Duodenal mucosa (tissue), 2 donors: ENCODE data around the gene ACD.

Experiments used
- H3K27ac ChIP-seq: one replicate; pipeline ENCODE4 v1.7.0; 2013; ENCODE audit warnings: low read depth, low read length
- H3K27me3 ChIP-seq, 2 donors: one replicate each; pipeline ENCODE4 v1.7.0; 2013; ENCODE audit warnings: low read length in 2 of 2, control low read depth in 1 of 2; ENCODE audit not compliant: insufficient read depth in 2 of 2, control insufficient read depth in 1 of 2
- H3K36me3 ChIP-seq, 2 donors: one replicate each; pipeline ENCODE4 v1.7.0; 2013; ENCODE audit warnings: low read length in 2 of 2, control low read depth in 1 of 2; ENCODE audit not compliant: insufficient read depth in 2 of 2, control insufficient read depth in 1 of 2
- H3K4me1 ChIP-seq, 2 donors: one replicate each; pipeline ENCODE4 v1.7.0; 2013; ENCODE audit warnings: low read length in 2 of 2, control low read depth in 1 of 2; ENCODE audit not compliant: insufficient read depth in 2 of 2, control insufficient read depth in 1 of 2
- H3K4me3 ChIP-seq, 2 donors: one replicate each; pipeline ENCODE4 v1.7.0; 2013; ENCODE audit warnings: low read length in 2 of 2, low read depth in 1 of 2
- H3K9ac ChIP-seq, 2 donors: one replicate each; pipeline ENCODE4 v1.7.0; 2013; ENCODE audit warnings: low read length in 2 of 2, low read depth in 1 of 2
- H3K9me3 ChIP-seq, 2 donors: one replicate each; pipeline ENCODE4 v1.7.0; 2013; ENCODE audit warnings: low read length in 2 of 2, control low read depth in 1 of 2; ENCODE audit not compliant: control insufficient read depth in 1 of 2

The ACD gene

GRCh38 chr16:67628216-67628615, 31.8 kb downstream of the ACD start:
- Histone ChIP-seq H3K27me3 (no peaks in the 10 kb centered on the region), H3K4me3 (no peak overlapping the region), H3K27ac (no peak overlapping the region), H3K4me1 (no peaks in the 10 kb centered on the region), H3K36me3 (peaks cover 24 to 81% of the 10 kb centered on the region in 2 donors), H3K9me3 (no peaks in the 10 kb centered on the region), H3K9ac (no peak overlapping the region)

GRCh38 chr16:67613808-67614207, 46.3 kb downstream of the ACD start:
- Histone ChIP-seq H3K27ac (no peak overlapping the region), H3K9me3 (no peaks in the 10 kb centered on the region), H3K4me3 (no peak overlapping the region), H3K4me1 (no peaks in the 10 kb centered on the region), H3K36me3 (peaks cover 10 to 52% of the 10 kb centered on the region in 2 donors), H3K27me3 (no peaks in the 10 kb centered on the region), H3K9ac (no peak overlapping the region)

GRCh38 chr16:67608364-67608763, 51.7 kb downstream of the ACD start:
- H3K9me3 ChIP-seq, result no peaks in the 10 kb centered on the region
- peaks cover 5 to 27% of the 10 kb centered on the region in 2 donors for H3K36me3 ChIP-seq
- H3K4me1 ChIP-seq, result no peaks in the 10 kb centered on the region

More at GRCh38 chr16:67608364-67608763, 51.7 kb downstream of the ACD start:
- Histone ChIP-seq H3K27ac (no peak overlapping the region), H3K9ac (no peak overlapping the region), H3K4me3 (no peak overlapping the region), H3K27me3 (no peaks in the 10 kb centered on the region)
